Gastrocnemius medialis (tissue), 4 donors: ENCODE results near the gene HSPA9. TPM values are rescaled to one million over a fixed set of nuclear protein-coding genes. Genes with fewer than 3 reads are reported as not detected.

Experiments used
- ATAC-seq, 2 donors: fragments of 150-250 bp; one replicate each; pipeline ENCODE4 v1.9.1; 2016
- DNase-seq, 2 donors: peaks; one replicate each; pipeline ENCODE4 v3.0.0-alpha.2; 2019
- H3K27ac ChIP-seq, 4 donors: fragments of 200-600 bp; sonication (generic); 1 replicate in 1 of 4; 2 replicates in 3 of 4; pipeline ENCODE4 v1.5.1; 2016 to 2018; ENCODE audit warnings: mild to moderate bottlenecking in 2 of 4, moderate library complexity in 1 of 4
- H3K27me3 ChIP-seq, 3 donors: fragments of 200-600 bp; sonication (generic) in 2 of 3; 1 replicate in 1 of 3; 2 replicates in 2 of 3; pipeline versions ENCODE4 v1.5.1 to v1.6.0; 2016 to 2019; ENCODE audit warnings: mild to moderate bottlenecking in 1 of 3, moderate library complexity in 1 of 3
- H3K36me3 ChIP-seq, 2 donors: fragments of 200-600 bp; sonication (generic) in 1 of 2; one replicate each; pipeline ENCODE4 v1.5.1; 2017 to 2018
- H3K4me1 ChIP-seq, 2 donors: fragments of 200-600 bp; sonication (generic) in 1 of 2; one replicate each; pipeline ENCODE4 v1.5.1; 2016 to 2017; ENCODE audit warnings: mild to moderate bottlenecking in 2 of 2
- H3K4me3 ChIP-seq, 4 donors: fragments of 200-600 bp; sonication (generic) in 3 of 4; 1 replicate in 1 of 4; 2 replicates in 3 of 4; pipeline ENCODE4 v1.5.1; 2016 to 2019; ENCODE audit warnings: mild to moderate bottlenecking in 2 of 4
- H3K9me3 ChIP-seq, 3 donors: fragments of 200-600 bp; sonication (generic) in 2 of 3; 1 replicate in 1 of 3; 2 replicates in 2 of 3; pipeline ENCODE4 v1.5.1; 2016 to 2019
- CTCF ChIP-seq, 5 experiments: fragments of 450-650 bp in 3 of 5; fragments of 200-600 bp in 2 of 5; sonication (generic) in 2 of 5; IDR thresholded peaks in 4 of 5; conservative IDR thresholded peaks in 1 of 5; 1 replicate in 4 of 5; 2 replicates in 1 of 5; pipeline ENCODE4 v1.5.1; 2016 to 2019; ENCODE audit warnings: antibody characterized with exemption in 5 of 5, mild to moderate bottlenecking in 3 of 5, moderate library complexity in 3 of 5
- POLR2A ChIP-seq, 2 donors: fragments of 450-650 bp; IDR thresholded peaks; one replicate each; pipeline ENCODE4 v1.6.1; 2017; ENCODE audit warnings: antibody characterized with exemption in 2 of 2, mild to moderate bottlenecking in 2 of 2, moderate library complexity in 2 of 2
- in situ Hi-C, 4 donors: fragments of 200-750 bp; cut with MboI; loops; one replicate each; pipeline versions ENCODE4 v1.15.0 to v1.8.0; 2017; ENCODE audit warnings: low sequenced_read_pairs in 4 of 4
- intact Hi-C: fragments of 100-400 bp; cut with DNase I; formaldehyde crosslinking; loops from one replicate; pipeline ENCODE4 v1.15.1; 2023; ENCODE audit warnings: low total_unique reads
- total RNA-seq, 4 donors: library from RNA; depleted of rRNA; stranded (reverse); fragments of >200 nt; gene quantifications; one replicate each; pipeline versions ENCODE4 v1.1.0 to v1.2.3, GENCODE V29; 2016

The HSPA9 gene
- total RNA-seq, 4 donors from 2014 or later = 449 to 840 (median 569) TPM

DNA sequence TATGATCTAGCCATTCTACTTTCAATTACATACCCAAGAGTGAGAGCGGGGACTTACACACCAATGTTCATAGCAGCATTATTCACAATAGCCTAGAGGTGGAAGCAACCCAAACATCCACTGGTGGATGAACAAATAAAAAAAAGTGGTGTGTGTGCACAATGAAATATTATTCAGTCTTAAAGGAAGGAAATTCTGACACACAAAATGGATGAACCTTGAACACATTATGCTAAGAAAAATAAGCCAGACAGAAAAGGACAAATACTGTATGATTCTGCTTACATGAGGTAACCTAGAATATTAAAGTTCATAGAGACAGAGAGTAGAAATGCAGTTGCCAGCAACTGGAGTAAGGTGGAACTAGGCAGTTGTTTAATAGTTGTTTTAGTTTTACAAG lies 54.2 kb downstream of the HSPA9 start:
- intact Hi-C loops = loop anchor here (1.0 kb wide), 1 partner anchor 29 kb away; no protein-coding TSS in a partner anchor
- H3K36me3 ChIP-seq = peaks cover 0 to 27% of the 10 kb centered on the region in 2 donors

DNA sequence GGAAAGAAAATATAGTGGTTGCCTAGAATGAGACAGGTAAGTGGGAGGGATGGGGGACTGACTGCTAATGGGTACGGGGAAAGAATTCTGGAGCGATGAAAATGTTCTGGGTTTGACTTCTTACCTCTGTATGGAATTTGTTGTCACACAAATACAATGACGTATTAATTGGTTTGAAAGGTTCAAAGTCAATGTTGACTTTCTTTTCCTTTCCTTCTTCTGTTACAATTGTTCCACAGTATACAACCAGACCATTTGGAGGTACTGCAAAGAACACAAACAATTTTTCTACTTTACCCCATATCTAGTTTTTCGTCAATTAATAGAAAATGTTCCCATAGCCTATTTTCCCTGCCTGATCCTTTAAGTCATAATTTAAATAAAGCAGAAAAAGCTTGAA lies 57.8 kb downstream of the HSPA9 start:
- Histone ChIP-seq H3K4me1 (peaks cover 0 to 10% of the 10 kb centered on the region in 2 donors), H3K4me3 (no peak overlapping the region)
- intact Hi-C loops = no loop called here

More for the DNA sequence above, 54.2 kb downstream of the HSPA9 start:
- H3K9me3 ChIP-seq = no peaks in the 10 kb centered on the region
- in situ Hi-C loops = no loop called here
- no peak overlapping the region for H3K27ac ChIP-seq
- TF ChIP-seq POLR2A (IDR thresholded peaks at IDR 0.05) (no peak), CTCF (IDR thresholded peaks at IDR 0.05 in 4 of 5, conservative IDR thresholded peaks at IDR 0.05 in 1 of 5) (no peak)
- no peak for DNase-seq
- H3K4me1 ChIP-seq = peaks cover 0 to 10% of the 10 kb centered on the region in 2 donors
- no peak for ATAC-seq
- no peaks in the 10 kb centered on the region for H3K27me3 ChIP-seq
- no peak overlapping the region for H3K4me3 ChIP-seq

GRCh38 chr5:138515556-138516245 lies 59.5 kb downstream of the HSPA9 start:
- Histone ChIP-seq H3K4me1 (peaks cover 0 to 10% of the 10 kb centered on the region in 2 donors), H3K4me3 (no peak overlapping the region), H3K36me3 (peaks cover 0 to 77% of the 10 kb centered on the region in 2 donors), H3K9me3 (no peaks in the 10 kb centered on the region), H3K27me3 (no peaks in the 10 kb centered on the region), H3K27ac (no peak overlapping the region)
- DNase-seq (no peak), ATAC-seq (no peak)
- in situ Hi-C loops (no loop called here), intact Hi-C loops (no loop called here)
- TF ChIP-seq CTCF (IDR thresholded peaks at IDR 0.05 in 4 of 5, conservative IDR thresholded peaks at IDR 0.05 in 1 of 5) (no peak), POLR2A (IDR thresholded peaks at IDR 0.05) (no peak)

More for the DNA sequence above, 57.8 kb downstream of the HSPA9 start:
- in situ Hi-C loops = no loop called here
- no peaks in the 10 kb centered on the region for H3K9me3 ChIP-seq
- no peaks in the 10 kb centered on the region for H3K27me3 ChIP-seq
- ATAC-seq (no peak), DNase-seq (no peak)
- peaks cover 0 to 63% of the 10 kb centered on the region in 2 donors for H3K36me3 ChIP-seq
- TF ChIP-seq CTCF (IDR thresholded peaks at IDR 0.05 in 4 of 5, conservative IDR thresholded peaks at IDR 0.05 in 1 of 5) (no peak), POLR2A (IDR thresholded peaks at IDR 0.05) (no peak)
- no peak overlapping the region for H3K27ac ChIP-seq

GRCh38 chr5:138514021-138514420 lies 61.2 kb downstream of the HSPA9 start:
- Histone ChIP-seq H3K27me3 (no peaks in the 10 kb centered on the region), H3K4me1 (peaks cover 0 to 4% of the 10 kb centered on the region in 2 donors), H3K27ac (no peak overlapping the region), H3K36me3 (peaks cover 0 to 93% of the 10 kb centered on the region in 2 donors), H3K4me3 (no peak overlapping the region), H3K9me3 (no peaks in the 10 kb centered on the region)
- TF ChIP-seq POLR2A (IDR thresholded peaks at IDR 0.05) (no peak), CTCF (IDR thresholded peaks at IDR 0.05 in 4 of 5, conservative IDR thresholded peaks at IDR 0.05 in 1 of 5) (no peak)
- ATAC-seq (no peak), DNase-seq (no peak)
- intact Hi-C loops (no loop called here), in situ Hi-C loops (no loop called here)
